A549 (cell line): ENCODE measurements around the gene BBS9.

Experiments
- PHF8 ChIP-seq: fragments of 200-600 bp; sonication (generic); IDR thresholded peaks from 2 replicates; pipeline ENCODE4 v1.6.1; 2016; ENCODE audit warnings: low read depth, mild to moderate bottlenecking, antibody characterized with exemption, moderate library complexity, borderline replicate concordance
- TF ChIP-seq, protein P1 (sequence below): fragments of >200 bp; sonication (Bioruptor Twin); formaldehyde crosslinking; IDR thresholded peaks from 3 replicates; pipeline ENCODE4 v1.5.1; 2016
- TF ChIP-seq, protein P2 (sequence below): fragments of 250-450 bp; sonication (Bioruptor Pico); IDR thresholded peaks from 2 replicates; pipeline ENCODE4 v1.5.0; 2021; ENCODE audit warnings: mild to moderate bottlenecking, moderate library complexity, borderline replicate concordance
- TF ChIP-seq, protein P3 (sequence below): fragments of 150-350 bp; IDR thresholded peaks from 2 replicates; pipeline ENCODE4 v1.6.1; 2014; ENCODE audit warnings: low read depth, mild to moderate bottlenecking, low read length

DNA sequence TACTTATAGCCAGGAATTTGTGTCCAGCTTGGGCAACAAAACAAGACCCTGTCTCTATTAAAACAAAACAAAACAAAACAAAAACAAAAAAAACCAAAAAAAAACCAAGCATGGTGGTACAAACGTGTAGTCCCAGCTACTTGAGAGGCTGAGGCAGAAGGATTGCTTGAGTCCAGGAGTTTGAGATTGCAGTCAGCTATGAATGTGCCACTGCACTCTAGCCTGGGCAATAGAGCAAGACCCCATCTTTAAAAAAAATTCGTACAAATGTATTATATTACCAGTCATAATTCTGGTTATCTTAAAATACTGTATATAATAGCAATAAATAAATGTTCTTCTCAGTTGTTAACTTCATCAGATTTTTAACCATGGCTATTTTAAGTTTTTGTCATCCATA, 2.3 kb upstream of the BBS9 start:
- TF ChIP-seq PHF8, result no peak
- TF ChIP-seq, protein P1, sequence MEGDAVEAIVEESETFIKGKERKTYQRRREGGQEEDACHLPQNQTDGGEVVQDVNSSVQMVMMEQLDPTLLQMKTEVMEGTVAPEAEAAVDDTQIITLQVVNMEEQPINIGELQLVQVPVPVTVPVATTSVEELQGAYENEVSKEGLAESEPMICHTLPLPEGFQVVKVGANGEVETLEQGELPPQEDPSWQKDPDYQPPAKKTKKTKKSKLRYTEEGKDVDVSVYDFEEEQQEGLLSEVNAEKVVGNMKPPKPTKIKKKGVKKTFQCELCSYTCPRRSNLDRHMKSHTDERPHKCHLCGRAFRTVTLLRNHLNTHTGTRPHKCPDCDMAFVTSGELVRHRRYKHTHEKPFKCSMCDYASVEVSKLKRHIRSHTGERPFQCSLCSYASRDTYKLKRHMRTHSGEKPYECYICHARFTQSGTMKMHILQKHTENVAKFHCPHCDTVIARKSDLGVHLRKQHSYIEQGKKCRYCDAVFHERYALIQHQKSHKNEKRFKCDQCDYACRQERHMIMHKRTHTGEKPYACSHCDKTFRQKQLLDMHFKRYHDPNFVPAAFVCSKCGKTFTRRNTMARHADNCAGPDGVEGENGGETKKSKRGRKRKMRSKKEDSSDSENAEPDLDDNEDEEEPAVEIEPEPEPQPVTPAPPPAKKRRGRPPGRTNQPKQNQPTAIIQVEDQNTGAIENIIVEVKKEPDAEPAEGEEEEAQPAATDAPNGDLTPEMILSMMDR, result no peak
- TF ChIP-seq, protein P2, sequence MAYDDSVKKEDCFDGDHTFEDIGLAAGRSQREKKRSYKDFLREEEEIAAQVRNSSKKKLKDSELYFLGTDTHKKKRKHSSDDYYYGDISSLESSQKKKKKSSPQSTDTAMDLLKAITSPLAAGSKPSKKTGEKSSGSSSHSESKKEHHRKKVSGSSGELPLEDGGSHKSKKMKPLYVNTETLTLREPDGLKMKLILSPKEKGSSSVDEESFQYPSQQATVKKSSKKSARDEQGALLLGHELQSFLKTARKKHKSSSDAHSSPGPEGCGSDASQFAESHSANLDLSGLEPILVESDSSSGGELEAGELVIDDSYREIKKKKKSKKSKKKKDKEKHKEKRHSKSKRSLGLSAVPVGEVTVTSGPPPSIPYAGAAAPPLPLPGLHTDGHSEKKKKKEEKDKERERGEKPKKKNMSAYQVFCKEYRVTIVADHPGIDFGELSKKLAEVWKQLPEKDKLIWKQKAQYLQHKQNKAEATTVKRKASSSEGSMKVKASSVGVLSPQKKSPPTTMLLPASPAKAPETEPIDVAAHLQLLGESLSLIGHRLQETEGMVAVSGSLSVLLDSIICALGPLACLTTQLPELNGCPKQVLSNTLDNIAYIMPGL (CRISPR knock-in tag), result no peak
- TF ChIP-seq, protein P3, sequence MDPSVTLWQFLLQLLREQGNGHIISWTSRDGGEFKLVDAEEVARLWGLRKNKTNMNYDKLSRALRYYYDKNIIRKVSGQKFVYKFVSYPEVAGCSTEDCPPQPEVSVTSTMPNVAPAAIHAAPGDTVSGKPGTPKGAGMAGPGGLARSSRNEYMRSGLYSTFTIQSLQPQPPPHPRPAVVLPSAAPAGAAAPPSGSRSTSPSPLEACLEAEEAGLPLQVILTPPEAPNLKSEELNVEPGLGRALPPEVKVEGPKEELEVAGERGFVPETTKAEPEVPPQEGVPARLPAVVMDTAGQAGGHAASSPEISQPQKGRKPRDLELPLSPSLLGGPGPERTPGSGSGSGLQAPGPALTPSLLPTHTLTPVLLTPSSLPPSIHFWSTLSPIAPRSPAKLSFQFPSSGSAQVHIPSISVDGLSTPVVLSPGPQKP, result no peak
